ENCODE data around the gene SLC22A15. TPM values are rescaled to one million over a fixed set of nuclear protein-coding genes. Genes with fewer than 3 reads are reported as not detected.
A peak's percentile ranks its signal among the peaks of the same experiment; 100 is the strongest.

The SLC22A15 gene
- total and polyA plus RNA-seq, 2 experiments from 2014 or later = 6.3 to 15.0 TPM

DNA sequence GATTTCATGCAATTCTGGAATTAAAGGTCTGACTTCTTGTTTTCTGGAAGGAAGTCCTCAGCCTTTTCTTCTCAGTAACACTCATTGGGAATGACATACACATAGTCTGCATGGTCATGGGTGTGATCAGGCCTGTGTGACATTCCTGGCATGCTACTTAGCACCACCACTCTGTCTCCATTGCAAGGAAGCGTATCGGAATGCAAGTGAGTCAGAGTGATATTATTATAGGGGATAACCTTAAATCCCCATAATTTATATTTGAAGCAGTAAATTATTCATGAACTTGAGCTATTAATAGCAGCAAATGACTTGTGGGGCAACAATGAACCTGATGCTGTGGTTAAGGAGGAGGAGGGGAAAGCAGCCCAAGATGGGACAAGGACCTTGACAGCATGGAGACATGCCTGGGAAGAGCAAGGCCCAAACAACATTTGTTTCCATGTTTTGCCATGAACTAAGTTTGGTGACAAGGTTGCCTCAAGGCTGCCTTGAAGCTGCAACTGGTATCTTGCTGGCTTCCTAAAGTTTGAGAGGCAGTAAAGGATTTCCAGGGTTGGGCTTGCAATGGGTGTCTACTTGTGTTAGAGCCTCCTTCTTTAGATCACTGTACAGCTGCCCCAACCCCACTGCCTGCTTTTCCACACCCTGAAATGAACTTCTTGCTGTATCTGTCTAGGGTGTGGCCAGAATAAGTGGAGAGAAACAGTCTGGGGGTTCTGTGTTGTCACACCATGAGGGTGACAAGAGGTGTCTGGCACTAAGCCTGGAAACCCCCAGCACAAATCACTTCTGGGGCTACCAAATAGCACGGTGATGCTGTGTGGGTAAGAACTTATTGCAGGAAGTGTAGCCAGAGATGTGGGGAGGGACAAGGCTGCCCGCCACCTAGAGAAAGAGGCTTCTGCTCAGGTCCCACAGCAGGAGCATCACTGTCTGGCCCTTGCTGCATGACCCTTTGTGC is 139.4 kb downstream of the SLC22A15 start:
- Histone ChIP-seq H3K36me3 (ENCODE audit: low read depth) (no peaks in the 10 kb centered on the region), H3K27ac (peak overlapping the region; percentile 52), H3K9me3 (ENCODE audit: low read depth) (no peaks in the 10 kb centered on the region)

DNA sequence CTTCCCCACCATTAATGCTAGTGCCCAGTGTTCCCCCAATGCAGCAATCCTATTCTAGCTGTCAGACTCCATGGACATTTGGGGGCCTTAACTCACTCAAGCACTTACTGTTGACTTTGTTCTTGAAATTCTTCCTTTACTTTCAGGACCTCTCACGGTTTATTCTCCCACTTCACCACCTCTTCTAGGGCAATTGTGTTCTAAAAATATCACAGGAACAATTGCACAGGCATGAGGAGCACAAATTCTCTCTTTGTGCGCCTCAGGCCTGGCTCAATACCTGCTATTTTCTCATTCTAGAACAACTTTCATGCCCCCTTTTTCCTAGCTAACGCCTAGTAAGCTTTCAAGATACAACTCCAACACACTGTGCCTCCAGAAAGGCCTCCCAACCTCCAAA is 142.2 kb downstream of the SLC22A15 start:
- peaks cover 31% of the 10 kb centered on the region for H3K4me1 ChIP-seq (ENCODE audit: insufficient read depth)
- H2AFZ ChIP-seq = no peak overlapping the region
- H3K9me3 ChIP-seq (ENCODE audit: low read depth) = no peaks in the 10 kb centered on the region
- H3F3A ChIP-seq (ENCODE audit: insufficient read depth) = peaks cover 36% of the 10 kb centered on the region
- no peak overlapping the region for H3K4me3 ChIP-seq
- H3K9me2 ChIP-seq (ENCODE audit: insufficient read depth) = no peaks in the 10 kb centered on the region
- H3K79me2 ChIP-seq (ENCODE audit: insufficient read depth) = no peaks in the 10 kb centered on the region
- no peak overlapping the region for H3K27ac ChIP-seq
- WGBS, 2 experiments (ENCODE audit: low coverage in 1 of 2, low lambda C conversion rate in 2 of 2, missing lambda C conversion rate in 2 of 2) = 94 to 95% methylated on average over 3 of the region's 3 CpGs
- no peaks in the 10 kb centered on the region for H3K36me3 ChIP-seq (ENCODE audit: low read depth)
- no peak overlapping the region for H3K9ac ChIP-seq
- no peak for DNase-seq
- no peaks in the 10 kb centered on the region for H3K27me3 ChIP-seq (replicated peaks; ENCODE audit: insufficient read depth)
- H4K20me1 ChIP-seq (ENCODE audit: insufficient read depth) = no peaks in the 10 kb centered on the region
- no peak for TF ChIP-seq EZH2phosphoT487 (IDR thresholded peaks at IDR 0.05; ENCODE audit: insufficient read depth, low read depth)
- TF ChIP-seq EZH2 (IDR thresholded peaks at IDR 0.05; ENCODE audit: insufficient read depth, poor library complexity, severe bottlenecking) = no peak
- in situ Hi-C loops (cut with MboI) = no loop called here
- no peak overlapping the region for H3K4me2 ChIP-seq (ENCODE audit: unreplicated experiment)

More for the DNA sequence above, 139.4 kb downstream of the SLC22A15 start:
- Histone ChIP-seq H3K27me3 (replicated peaks; ENCODE audit: insufficient read depth) (no peaks in the 10 kb centered on the region), H2AFZ (no peak overlapping the region), H3K9me2 (ENCODE audit: insufficient read depth) (no peaks in the 10 kb centered on the region), H3K9ac (no peak overlapping the region), H3K79me2 (ENCODE audit: insufficient read depth) (no peaks in the 10 kb centered on the region), H3K4me2 (ENCODE audit: unreplicated experiment) (peak overlapping the region; percentile 23), H3K4me1 (ENCODE audit: insufficient read depth) (peaks cover 16% of the 10 kb centered on the region), H3F3A (ENCODE audit: insufficient read depth) (peaks cover 18% of the 10 kb centered on the region), H3K4me3 (no peak overlapping the region), H4K20me1 (ENCODE audit: insufficient read depth) (no peaks in the 10 kb centered on the region)
- 47 to 50% methylated on average over 4 of the region's 4 CpGs for WGBS, 2 experiments (ENCODE audit: low coverage in 1 of 2, low lambda C conversion rate in 2 of 2, missing lambda C conversion rate in 2 of 2)
- peak; percentile 89 for DNase-seq
- in situ Hi-C loops (cut with MboI) = no loop called here
- TF ChIP-seq EZH2phosphoT487 (IDR thresholded peaks at IDR 0.05; ENCODE audit: insufficient read depth, low read depth) (no peak), EZH2 (IDR thresholded peaks at IDR 0.05; ENCODE audit: insufficient read depth, poor library complexity, severe bottlenecking) (no peak)

Other genes with a start within 250 kb of the SLC22A15 start
- gene CASQ2, start 207.8 kb upstream of the SLC22A15 start, total RNA-seq (2014; rRNA removed; shearing (Covaris generic)) = not detected in 2 replicates
- not detected in 2 replicates for gene CASQ2, start 207.8 kb upstream of the SLC22A15 start, polyA plus RNA-seq (2016; fragmentation: Nextera tagmentation; extraction: Ambion mirVana)
- gene NHLH2, start 135.4 kb upstream of the SLC22A15 start, total RNA-seq (2014; rRNA removed; shearing (Covaris generic)) = not detected in 2 replicates
- gene NHLH2, start 135.4 kb upstream of the SLC22A15 start, polyA plus RNA-seq (2016; fragmentation: Nextera tagmentation; extraction: Ambion mirVana) = 0.08 TPM in 1 of 2 replicates, not detected in the other
- 2.7 TPM in 1 of 2 replicates, not detected in the other for gene MAB21L3, start 134.9 kb downstream of the SLC22A15 start, total RNA-seq (2014; rRNA removed; shearing (Covaris generic))
- gene MAB21L3, start 134.9 kb downstream of the SLC22A15 start, polyA plus RNA-seq (2016; fragmentation: Nextera tagmentation; extraction: Ambion mirVana) = 0.08 TPM in 1 of 2 replicates, not detected in the other

Data from GM23248 (cell line).